ENCODE data around the gene PARP4.

- TF ChIP-seq, protein P1, sequence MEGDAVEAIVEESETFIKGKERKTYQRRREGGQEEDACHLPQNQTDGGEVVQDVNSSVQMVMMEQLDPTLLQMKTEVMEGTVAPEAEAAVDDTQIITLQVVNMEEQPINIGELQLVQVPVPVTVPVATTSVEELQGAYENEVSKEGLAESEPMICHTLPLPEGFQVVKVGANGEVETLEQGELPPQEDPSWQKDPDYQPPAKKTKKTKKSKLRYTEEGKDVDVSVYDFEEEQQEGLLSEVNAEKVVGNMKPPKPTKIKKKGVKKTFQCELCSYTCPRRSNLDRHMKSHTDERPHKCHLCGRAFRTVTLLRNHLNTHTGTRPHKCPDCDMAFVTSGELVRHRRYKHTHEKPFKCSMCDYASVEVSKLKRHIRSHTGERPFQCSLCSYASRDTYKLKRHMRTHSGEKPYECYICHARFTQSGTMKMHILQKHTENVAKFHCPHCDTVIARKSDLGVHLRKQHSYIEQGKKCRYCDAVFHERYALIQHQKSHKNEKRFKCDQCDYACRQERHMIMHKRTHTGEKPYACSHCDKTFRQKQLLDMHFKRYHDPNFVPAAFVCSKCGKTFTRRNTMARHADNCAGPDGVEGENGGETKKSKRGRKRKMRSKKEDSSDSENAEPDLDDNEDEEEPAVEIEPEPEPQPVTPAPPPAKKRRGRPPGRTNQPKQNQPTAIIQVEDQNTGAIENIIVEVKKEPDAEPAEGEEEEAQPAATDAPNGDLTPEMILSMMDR (IDR thresholded peaks at IDR 0.05; ENCODE audit: insufficient read depth, low read length, poor library complexity, severe bottlenecking) = no peak
- TF ChIP-seq EZH2phosphoT487 (conservative IDR thresholded peaks at IDR 0.05; ENCODE audit: low read length) = no peak
Observed at GRCh38 chr13:24456396-24456795, 56.2 kb downstream of the PARP4 start.
